Brain pericyte (primary cell): ENCODE measurements around the gene BIN1.

Source experiments
- DNase-seq: peaks from one replicate; pipeline ENCODE4 v3.0.0-alpha.2; 2012; ENCODE audit warnings: low read depth, low spot score

The BIN1 gene

DNA sequence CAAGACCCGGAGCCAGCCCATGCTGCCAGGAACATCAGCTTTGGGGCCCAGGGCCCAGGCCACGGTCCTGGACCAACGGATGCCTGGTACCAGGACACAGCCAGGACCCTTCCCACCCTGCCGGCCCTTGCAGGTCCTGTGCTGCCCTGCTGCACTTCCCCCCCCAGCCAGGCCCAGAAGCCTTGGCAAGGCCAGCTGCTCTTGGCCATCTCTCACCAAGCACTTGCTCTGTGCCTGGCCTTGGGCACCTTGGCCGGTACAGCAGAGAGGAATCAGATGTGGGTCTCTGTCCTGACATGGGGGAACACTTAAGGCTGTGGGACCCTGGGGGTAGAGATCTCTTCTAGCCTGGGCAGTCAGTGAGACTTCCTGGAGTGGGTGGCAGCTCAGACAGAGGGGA is 28.9 kb downstream of the BIN1 start:
- no peak for DNase-seq

DNA sequence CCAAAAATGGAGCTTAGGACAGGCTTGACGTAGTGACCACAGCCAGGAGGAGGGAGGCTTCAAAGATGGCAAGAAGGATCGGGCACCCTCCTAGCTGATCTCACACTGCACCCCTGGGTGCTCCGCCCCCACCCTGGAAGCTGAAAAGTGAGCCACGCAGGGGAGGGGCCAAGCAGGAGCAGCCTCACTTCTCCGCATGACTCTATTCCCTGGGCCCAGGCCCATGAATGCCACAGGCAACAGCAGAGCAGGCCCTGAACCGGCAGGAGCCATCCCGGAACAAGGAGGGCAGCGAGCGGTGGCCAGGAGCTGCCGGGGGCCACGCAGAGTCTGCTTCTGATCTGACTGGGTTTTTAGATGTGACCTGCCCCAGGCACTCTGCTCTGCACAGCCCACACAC is 30.0 kb downstream of the BIN1 start:
- DNase-seq, result no peak

DNA sequence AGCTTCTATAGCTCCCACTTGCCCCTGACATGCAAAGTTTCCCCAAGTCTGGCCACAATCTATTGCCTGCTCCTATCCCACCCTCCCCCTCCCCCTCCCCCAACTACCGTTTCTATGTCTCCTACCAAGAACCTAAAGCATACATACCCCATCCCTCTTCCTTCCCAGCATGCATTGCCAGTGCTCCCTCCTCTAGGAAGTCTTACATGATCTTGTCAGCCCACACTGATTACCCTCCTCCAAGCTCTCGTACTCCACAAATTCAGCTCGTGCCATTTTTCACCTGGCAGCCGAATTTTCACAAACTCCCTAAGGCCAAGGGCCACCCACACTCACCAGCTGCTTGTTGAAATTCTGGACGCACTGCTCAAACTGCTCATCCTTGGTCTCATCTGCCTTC is 30.7 kb downstream of the BIN1 start:
- no peak for DNase-seq

DNA sequence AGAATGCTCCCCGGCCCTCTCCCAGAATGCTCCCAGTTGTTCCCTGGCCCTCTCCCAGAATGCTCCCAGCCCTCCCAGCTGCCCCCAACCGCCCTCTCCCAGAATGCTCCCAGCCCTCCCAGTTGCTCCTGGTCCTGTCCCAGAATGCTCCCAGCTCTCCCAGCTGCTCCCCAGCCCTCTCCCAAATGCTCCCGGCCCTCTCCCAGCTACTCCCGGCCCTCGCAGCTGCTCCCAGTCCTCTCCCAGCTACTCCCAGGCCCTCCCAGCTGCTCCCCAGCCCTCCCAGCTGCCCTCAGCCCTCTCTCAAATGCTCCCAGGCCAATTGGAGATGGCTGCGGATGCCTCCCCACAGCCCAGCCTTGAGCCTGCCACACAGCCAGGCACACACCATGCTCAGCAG is 31.1 kb downstream of the BIN1 start:
- DNase-seq, result no peak

DNA sequence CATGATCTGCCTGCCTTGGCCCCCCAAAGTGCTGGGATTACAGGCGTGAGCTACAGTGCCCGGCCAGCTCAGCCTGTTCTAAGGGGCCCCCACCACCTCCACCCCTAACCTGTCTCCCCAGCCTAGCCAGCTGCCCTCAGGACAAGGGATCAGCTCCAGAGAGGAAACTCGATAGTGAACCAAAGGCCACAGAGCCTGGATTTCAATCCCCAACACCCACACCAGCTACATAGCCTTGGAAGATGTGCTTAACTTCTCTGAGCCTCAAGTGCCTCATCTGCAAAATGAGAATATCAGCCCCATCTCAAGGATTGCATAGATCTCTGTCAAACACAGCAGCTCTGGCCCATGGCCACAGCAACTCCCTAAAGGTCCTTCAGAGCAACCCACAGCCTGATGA is 32.0 kb downstream of the BIN1 start:
- DNase-seq, result no peak

DNA sequence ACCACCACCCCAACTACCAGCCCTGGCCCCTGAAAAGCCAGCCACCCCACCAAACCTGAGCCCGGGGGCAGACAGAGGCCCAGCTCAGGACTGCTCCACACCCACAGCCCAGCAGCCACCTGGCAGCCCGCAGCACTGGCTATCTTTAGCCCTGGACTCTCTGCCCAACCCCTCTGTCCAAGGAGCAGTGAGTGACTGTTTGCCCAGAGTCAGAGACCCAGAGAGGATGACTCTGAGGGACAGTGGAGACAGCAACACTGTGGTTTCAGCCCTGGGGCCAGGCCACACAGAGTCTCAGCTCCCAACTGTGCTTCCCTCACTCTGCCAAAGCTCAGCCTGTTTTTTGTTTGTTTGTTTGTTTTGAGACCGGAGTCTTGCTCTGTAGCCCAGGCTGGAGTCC is 32.6 kb downstream of the BIN1 start:
- no peak for DNase-seq

DNA sequence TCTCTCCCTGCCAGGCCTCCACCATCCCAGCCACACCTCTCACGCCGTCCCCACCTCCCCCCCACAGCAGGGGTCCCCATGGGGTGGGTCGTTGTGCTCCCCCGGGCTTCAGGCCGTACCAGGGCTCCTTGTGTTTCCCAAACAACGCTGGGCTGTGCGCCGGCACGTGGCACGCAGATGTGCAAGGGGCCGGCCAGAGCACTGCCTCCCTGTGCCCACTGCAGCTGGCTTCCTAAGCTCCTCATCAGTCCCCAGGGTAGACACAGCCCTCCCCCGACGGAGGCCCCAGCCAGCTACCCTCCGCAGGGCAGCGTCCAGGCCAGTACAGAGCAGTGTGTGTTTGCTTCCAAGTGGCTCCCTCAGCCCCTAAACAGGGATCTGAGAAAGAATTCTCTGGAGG is 34.0 kb downstream of the BIN1 start:
- DNase-seq, result no peak

DNA sequence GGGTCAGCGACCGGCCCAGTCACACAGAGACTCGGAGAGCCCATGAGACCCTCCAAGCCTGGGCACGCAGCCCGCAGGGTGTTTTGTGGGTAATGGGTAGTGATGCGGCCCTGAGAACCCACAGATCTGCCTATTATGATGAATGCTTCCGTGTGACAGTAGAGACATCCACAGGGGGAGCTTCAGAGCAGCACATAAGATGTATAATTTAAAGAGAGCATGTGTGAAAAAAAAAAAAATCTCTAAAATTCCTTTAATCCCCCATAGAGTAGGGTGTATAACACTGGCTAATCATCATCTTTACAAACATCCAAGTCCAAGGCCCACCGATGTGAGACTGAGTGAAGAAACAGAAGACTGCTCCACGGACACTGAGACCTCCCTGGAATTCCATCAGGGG is 34.6 kb downstream of the BIN1 start:
- no peak for DNase-seq

DNA sequence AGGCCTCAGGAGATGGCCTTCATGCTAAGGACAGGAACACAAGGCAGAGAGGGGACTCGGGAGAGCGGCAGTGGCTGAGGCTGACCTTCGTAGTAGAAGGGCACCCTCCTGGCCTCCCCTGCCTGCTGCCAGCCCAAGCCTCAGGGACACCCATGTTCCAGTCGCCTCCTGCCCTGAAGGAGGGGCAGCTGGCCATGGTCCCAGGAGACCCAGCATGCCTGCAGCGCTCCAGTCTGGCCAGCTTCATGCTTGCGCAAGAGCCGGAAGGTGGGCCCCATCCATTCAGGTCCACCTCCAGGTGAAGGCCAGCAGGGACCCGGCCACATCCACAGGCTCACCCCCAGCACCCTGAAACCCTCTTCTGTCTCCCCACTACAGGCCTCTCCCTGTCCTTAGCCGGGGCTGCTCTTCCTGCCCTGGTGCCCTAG is 35.0 kb downstream of the BIN1 start:
- no peak for DNase-seq

DNA sequence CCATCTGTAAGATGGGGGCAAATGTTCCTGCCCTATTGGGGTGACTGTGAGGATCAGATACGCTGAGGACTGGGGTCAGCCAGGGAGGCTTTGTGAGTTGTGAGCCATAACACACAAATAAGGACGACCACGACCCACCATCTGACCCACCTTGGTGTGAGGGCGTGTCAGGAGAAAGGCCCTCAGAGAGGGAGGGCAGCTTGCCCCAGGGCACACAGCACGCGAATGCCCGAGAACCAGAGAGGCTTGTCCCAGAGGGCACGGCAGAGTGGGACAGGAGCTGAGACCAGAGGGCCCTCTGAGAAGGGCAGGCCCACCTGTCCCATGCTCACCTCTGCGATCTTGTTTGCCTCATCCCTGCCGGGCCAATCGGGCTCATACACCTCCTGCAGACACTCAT is 36.7 kb downstream of the BIN1 start:
- DNase-seq, result no peak

DNA sequence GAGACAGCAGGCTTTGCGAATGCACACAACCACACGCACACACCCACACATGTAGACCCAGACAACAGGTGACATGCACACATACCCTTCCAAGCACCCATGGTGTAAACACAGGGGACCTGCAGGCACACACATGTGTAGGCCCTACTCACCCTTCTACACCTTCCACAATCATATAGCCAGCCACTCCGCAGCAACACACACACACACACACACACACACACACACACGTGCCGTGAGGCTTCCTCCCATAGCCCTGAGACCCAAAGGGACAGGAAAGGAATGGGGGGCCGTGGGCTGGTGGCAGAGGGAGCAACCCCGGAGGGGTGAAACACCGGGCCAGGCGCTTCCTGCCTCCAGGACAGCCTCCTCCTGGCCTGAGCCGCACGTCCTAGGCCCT is 37.4 kb downstream of the BIN1 start:
- DNase-seq, result no peak

DNA sequence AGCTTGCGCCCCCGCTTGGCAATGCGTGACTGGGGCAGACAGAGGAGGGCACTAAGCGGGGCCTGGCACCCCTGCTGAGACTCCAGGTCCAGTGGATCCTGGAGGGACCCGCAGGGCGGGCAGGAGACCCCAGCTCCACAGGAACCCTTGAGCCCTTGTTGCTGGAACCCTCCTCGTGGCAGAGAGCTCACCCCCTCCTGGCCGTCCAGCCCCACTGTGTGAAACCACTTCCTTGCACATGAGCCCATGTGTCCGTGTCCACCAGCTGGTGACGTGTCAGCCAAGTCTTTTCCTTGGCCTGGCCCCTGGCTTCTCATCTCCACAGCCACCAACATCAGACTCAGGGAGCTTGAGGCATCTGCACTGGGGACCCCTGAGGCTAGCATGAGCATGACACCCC is 38.0 kb downstream of the BIN1 start:
- no peak for DNase-seq

DNA sequence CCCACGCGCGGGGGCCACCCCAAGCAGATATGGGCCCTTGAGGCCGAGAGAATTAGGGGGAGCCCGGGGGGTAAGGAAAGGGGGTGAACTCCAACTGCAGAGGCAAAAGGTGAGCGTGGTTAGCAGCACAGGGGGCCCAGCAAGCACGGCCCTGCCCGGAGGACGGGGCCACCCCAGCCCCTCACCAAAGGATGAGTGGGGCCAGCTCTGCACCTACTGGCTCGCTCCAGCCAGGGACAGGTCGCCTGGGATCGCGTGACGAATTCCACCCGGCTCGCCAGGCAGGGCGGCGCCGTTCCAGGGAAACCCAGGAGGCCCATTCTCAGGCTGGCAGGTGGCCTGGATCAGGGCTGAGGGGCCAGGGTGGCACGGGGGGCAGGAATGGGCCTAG is 38.6 kb downstream of the BIN1 start:
- DNase-seq, result no peak

DNA sequence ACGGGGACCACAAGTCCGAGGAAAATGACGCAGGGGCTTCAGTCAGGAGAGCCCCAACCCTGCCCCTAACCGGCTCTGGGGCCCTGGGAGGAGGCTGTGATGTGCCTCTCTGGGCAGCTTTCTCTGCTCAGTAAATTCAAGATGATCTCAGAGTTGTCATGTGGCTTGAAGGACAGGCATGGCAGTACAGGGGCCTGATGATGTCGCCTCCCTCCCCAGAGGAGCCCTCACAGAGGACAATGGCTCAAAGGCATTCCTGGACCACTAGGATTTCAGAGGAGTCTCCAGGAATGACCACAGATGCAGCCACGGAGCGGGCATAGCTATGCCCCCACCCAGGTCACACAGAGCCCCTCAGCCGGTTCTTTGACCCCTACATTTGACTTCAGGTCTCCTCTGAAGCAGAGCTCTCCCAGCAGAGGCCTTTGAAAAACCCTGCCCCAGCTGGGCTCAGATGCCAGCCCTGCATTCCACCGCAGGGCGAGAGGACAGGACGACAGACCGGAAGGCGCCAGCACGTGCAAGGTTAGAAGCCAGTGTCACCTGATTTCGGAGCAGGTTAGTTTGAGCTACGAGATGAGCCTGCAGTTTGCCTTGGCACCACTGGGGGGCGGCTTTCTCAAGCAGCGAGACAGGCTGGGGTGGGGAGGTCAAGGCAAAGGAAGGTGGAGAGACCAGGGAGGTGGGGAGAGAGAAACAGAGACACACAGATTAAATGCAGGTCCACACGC is 39.2 kb downstream of the BIN1 start:
- DNase-seq, result no peak

DNA sequence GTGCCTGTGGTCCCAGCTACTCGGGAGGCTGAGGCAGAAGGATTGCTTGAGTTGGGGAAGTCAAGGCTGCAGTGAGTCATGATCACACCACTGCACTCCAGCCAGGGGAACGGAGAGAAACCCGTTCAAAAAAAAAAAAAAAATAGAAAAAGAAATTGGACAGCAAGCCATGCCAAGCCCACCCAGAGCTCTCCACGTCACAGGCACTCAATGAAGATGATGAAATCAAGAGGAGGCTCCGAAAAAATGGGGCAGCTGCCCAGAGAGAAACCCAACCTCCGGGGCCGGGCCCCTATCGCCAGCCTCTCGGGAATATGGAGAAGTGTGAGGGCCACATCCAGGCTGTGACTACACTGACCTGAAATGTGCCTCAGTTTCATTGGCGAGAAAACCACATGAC is 40.0 kb downstream of the BIN1 start:
- DNase-seq, result no peak

DNA sequence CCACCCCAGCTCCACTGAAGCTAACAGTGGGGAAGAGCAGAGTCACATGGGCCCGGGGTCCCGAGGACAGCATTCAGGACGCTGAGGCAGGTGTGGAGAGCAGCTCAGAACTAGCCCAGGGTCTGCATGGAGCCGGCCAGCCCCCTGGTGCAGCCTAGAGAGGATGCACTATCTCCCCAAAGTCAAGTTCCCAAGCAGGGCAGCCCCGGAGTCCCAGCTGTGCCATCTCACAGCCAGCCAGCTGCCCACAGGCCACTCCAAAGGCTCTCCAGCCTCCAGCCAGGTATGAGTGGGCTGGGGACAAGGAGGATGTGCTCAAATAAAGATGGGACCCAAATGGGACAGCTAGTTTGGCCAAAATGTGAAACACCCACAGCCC is 41.0 kb downstream of the BIN1 start:
- no peak for DNase-seq

DNA sequence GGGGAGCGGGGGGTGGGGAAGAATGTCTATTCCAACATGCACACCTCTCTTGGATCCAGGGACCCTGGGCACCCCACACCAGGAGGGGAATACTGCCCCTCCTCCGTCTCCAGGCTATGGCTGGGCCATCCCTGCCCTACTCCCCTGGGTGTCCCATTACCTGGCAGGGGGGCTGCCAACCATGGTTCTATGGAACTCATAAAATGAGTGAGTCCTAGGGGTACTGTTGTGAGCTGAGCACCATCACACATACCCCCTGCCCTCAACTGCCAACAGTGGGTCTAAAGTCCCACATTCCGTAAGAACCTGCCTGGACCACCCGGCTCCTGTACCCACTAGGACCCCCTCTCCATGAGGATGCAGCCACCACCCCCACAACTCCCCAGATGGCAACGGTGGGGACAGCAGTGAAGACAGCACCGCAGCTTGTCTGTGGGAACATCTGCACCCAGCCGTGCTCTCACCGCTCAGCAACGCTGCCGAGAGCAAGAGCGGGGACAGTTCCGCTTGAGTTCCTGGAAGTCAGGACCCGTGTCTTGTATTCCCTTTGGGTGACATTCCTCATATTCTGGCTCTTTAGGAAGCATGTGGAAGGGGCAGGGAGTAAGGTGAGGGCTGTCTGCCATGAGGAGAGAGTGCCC is 41.5 kb downstream of the BIN1 start:
- no peak for DNase-seq

DNA sequence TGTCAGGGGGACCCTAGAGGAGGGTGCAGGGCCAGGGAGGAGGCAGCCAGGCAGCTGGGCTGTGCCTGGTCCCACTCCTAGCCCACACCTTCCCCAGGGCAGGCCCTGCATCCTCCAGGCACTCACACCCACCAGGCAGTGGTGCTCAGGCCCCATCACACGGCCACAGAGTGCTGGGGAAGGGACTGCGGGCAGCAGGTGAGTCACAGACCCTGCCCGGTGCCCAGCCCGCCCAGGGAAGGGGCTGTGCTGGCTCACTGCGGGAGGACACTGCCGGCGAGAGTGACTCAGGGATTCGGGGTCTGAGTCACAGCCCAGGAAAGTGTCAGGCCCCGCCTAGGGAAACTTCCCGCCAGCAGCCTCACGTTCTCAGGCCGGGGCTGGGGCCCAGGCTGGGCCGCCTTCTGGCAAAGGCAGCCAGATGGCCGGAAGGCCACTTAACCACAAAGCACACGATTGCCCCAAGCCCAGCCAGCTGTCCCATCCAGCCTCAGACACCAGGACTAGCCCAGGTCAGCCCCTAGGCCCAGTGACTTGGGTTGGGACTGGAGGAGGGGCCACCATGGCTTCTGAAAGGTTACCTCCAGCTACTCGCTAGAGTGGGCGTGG is 42.2 kb downstream of the BIN1 start:
- DNase-seq, result peak; percentile 78

DNA sequence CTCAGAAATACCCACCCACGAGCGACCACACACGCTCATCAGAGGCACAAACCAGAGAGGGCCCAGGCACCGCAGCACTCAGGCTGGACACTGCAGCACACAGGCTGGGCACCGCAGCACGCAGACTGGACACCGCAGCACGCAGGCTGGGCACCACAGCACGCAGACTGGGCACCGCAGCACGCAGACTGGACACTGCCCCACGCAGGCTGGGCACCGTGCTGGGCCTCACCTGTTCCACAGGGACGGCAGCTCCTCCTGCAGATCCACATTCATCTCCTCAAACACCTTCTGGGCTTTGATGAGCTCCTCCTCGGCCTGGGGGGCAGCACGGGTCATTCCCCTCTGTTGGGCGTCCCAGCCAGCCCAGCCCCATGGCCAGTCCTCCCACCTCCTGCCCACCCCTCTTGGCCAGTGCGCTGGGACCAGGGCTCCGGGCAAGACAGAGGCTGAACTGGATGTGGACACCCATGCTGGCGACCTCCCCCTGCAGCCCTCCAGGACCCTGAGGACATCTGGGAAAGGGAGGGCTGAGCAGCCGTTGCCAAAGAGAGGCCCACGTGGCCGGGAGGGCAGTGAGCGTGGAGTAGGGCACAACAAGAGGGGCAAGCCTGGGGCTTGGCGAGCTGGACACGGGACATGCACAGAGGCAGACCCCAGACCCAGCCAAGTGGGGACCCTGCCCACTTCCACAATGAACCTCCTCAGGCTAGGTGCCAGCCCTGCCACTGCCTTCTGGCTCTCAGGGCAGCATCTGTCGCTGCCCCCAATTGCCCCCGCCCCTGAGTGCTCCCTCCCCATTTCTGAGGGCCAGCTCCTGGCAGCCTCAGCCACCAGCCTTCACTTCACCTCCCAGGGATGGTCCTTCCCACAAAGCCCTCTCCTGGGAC is 43.0 kb downstream of the BIN1 start:
- no peak for DNase-seq

DNA sequence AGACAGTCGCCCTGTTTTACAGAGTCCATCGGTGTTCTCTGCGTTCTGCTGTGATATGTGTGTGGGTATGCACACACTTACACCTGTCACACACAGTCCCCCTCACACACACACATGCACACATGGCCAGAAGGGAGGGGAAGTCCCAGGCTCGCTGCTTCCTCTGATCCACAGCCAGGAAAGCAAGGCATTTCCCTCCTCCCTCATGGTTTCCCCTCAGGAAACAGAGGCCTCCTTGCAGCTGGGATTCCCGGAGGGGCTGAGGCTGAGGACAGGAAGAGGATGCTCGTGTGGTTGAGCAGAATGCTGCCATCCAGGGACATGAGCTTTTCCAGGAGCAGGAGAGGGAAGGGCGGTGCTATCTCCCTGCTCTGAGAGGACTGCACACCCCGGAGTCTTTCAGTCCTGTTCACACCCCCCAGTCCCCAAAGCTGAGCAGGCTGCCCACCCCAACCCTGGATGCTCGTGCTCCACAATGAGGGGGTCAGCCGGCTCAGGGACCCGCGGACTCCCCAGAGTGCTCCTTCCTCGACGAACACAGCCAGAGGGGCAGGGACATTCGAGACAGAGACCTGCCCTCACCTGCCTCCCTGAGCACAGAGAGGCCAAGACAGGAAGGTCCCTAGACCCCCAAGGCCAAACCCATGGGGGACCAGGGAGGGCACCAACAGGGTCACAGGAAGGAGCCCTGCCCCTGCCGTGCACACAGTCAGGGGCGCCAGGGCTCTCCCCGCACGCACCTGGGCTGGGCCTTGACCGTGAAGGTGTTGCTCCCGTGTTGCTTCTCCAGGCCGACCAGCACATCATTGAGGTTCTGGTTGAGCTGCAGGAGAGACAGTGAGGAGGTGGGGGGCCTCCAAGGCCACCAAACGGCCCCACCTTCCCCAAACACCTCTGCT is 45.3 kb downstream of the BIN1 start:
- no peak for DNase-seq

DNA sequence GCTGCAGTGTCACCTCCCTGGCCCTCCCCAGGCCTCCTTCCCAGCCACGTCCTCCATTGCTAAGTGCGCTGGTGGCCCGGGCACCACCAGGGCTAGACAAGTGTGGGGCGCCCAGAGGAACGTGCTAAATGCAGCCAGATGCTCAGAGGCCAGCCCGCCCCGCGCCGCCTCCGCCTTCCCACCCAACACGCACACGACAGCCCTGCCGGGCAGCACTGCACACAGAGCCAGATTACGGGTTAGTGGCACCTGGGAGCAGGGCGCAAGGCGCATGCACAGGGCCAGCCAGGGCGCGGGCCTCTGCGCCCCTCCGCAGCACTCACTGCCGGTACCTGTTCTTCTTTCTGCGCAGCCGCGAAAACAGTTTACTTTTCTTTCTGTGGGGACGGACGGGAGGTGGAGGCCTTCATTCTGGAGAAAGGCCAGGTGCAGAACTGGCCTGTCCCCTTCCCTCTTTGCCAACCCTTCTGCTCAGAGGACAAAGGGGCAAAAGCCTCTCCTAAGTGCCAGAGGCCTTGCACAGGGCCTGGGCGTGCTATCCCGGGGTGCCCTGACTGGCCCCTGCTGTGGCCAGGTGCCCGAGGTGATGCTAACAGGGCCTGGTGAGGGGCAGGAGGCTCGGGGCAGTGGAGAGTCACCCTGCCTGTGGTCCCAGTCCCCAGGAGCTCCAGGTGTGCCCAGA is 46.5 kb downstream of the BIN1 start:
- no peak for DNase-seq
